Thymus (tissue), 11 donors: ENCODE results near the gene TIAL1. TPM values are rescaled to one million over a fixed set of nuclear protein-coding genes. Genes with fewer than 3 reads are reported as not detected.
"Not testable (repeated sequence)": the region's sequence is repeated elsewhere in the genome, so short reads cannot be mapped to it uniquely, and the experiment has no call there.

Experiments used
- DNase-seq, 9 donors: peaks; one replicate each; pipeline ENCODE4 v3.0.0-alpha.2; 2013; ENCODE audit warnings: low spot score in 9 of 9, low read depth in 6 of 9, missing footprints in 1 of 9
- H3K27ac ChIP-seq, 2 donors: one replicate each; pipeline ENCODE4 v1.5.1; 2013; ENCODE audit warnings: control low read depth in 1 of 2, low read depth in 1 of 2, low read length in 1 of 2, mild to moderate bottlenecking in 1 of 2, moderate library complexity in 1 of 2
- H3K27me3 ChIP-seq, 2 donors: one replicate each; pipeline ENCODE4 v1.5.1; 2013; ENCODE audit warnings: low read length in 1 of 2; ENCODE audit not compliant: control insufficient read depth in 2 of 2, insufficient read depth in 1 of 2
- H3K36me3 ChIP-seq, 2 donors: one replicate each; pipeline ENCODE4 v1.5.1; 2013; ENCODE audit warnings: low read length in 1 of 2, mild to moderate bottlenecking in 1 of 2, moderate library complexity in 1 of 2; ENCODE audit not compliant: control insufficient read depth in 2 of 2, insufficient read depth in 2 of 2
- H3K4me1 ChIP-seq, 2 donors: one replicate each; pipeline ENCODE4 v1.5.1; 2013; ENCODE audit warnings: low read length in 2 of 2; ENCODE audit not compliant: control insufficient read depth in 2 of 2, insufficient read depth in 2 of 2
- H3K4me3 ChIP-seq, 2 donors: one replicate each; pipeline ENCODE4 v1.5.1; 2013; ENCODE audit warnings: low read length in 2 of 2, control low read depth in 1 of 2, mild to moderate bottlenecking in 1 of 2
- H3K9me3 ChIP-seq, 2 donors: one replicate each; pipeline ENCODE4 v1.5.1; 2013; ENCODE audit warnings: low read length in 1 of 2, mild to moderate bottlenecking in 1 of 2; ENCODE audit not compliant: control insufficient read depth in 2 of 2, insufficient read depth in 1 of 2
- WGBS: extraction: QIAGEN DNeasy Blood & Tissue Kit; methylation state at CpG from one replicate; pipeline ENCODE4 v1.1.7; 2013; 5-methylcytosine and 5-hydroxymethylcytosine counted together
- polyA plus RNA-seq: library from polyadenylated mRNA; stranded (reverse); fragments of 200-250 nt; gene quantifications from one replicate; pipeline ENCODE4 v1.2.3, GENCODE V29; 2013
- total RNA-seq: library from RNA; stranded (reverse); fragments of 120-200 nt; gene quantifications from one replicate; pipeline ENCODE4 v1.2.4, GENCODE V29; 2013
- donor health status: healthy.

TIAL1 gene
- total and polyA plus RNA-seq, 2 donors = 42.6 to 128 TPM

GRCh38 chr10:119538632-119539358 lies 58.0 kb downstream of the TIAL1 start:
- H3K4me3 ChIP-seq = peak overlapping the region; percentile 31 to 40
- peaks cover 10 to 19% of the 10 kb centered on the region in 2 donors for H3K36me3 ChIP-seq
- peak in 3 of 9 donors; percentile 50 to 70 (median 56) for DNase-seq
- no peaks in the 10 kb centered on the region for H3K9me3 ChIP-seq
- peaks cover 0 to 7% of the 10 kb centered on the region in 2 donors for H3K27me3 ChIP-seq
- H3K27ac ChIP-seq = peak overlapping the region; percentile 62 to 76
- H3K4me1 ChIP-seq = peaks cover 44 to 65% of the 10 kb centered on the region in 2 donors
- 76% methylated on average over 9 of the region's 9 CpGs for WGBS

DNA sequence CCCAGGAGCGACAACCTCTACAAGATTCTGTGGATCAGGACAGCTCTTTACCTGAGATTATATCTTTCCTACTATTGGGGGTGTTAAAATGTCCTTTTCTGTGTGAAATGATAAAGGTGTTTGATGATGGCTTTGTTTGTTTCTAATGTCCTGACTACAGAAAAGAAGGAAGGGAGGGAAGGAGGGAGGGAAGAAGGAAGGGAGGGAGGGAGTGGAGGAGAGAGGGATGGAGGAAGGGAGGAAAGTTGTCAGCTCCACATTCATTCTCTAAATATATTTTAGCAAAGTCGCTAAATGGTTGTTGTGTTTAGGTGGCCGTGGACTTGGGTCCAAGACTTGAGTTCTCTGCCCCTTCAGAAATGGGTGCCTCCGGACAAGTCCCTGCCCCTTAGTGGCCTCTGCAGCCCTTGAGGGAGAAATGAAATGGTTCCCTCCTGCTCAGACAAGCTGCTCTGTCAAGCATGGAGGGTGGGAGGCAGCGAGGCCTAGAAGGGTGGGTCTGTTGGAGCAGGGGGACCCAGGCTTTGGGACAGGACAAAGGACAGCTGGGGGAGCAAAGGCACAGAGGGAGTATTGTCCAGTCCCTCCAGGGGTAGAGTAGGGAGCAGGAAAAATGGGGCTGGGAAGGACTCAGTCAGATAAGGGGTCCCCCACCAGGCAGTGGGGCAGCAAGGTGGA lies 58.7 kb downstream of the TIAL1 start:
- peak overlapping the region; percentile 62 to 76 for H3K27ac ChIP-seq
- 94% methylated on average over 5 of the region's 5 CpGs for WGBS
- H3K4me3 ChIP-seq = peak overlapping the region; percentile 31 to 40
- H3K27me3 ChIP-seq = peaks cover 0 to 5% of the 10 kb centered on the region in 2 donors
- peaks cover 10 to 19% of the 10 kb centered on the region in 2 donors for H3K36me3 ChIP-seq
- DNase-seq = no peak
- no peaks in the 10 kb centered on the region for H3K9me3 ChIP-seq
- peaks cover 41 to 59% of the 10 kb centered on the region in 2 donors for H3K4me1 ChIP-seq

- no peak for DNase-seq
- H3K4me3 ChIP-seq = no peak overlapping the region
- peaks cover 44 to 64% of the 10 kb centered on the region in 2 donors for H3K4me1 ChIP-seq
- H3K36me3 ChIP-seq = peaks cover 10 to 19% of the 10 kb centered on the region in 2 donors
- H3K27me3 ChIP-seq = peaks cover 0 to under 1% of the 10 kb centered on the region in 2 donors
- peak overlapping the region; percentile 45 to 70 for H3K27ac ChIP-seq
- H3K9me3 ChIP-seq = no peaks in the 10 kb centered on the region
- 94% methylated on average over 9 of the region's 9 CpGs for WGBS
These were observed 60.2 kb downstream of the TIAL1 start for GRCh38 chr10:119536508-119537025.

- WGBS = 94% methylated on average over 11 of the region's 11 CpGs
- Histone ChIP-seq H3K27me3 (no peaks in the 10 kb centered on the region), H3K36me3 (peaks cover 10 to 19% of the 10 kb centered on the region in 2 donors), H3K27ac (peak overlapping the region; percentile 45 to 70), H3K4me3 (no peak overlapping the region), H3K9me3 (no peaks in the 10 kb centered on the region), H3K4me1 (peaks cover 44 to 62% of the 10 kb centered on the region in 2 donors)
- DNase-seq = peak in 1 of 9 donors; percentile 46
These were observed 60.8 kb downstream of the TIAL1 start for GRCh38 chr10:119535837-119536507.

DNA sequence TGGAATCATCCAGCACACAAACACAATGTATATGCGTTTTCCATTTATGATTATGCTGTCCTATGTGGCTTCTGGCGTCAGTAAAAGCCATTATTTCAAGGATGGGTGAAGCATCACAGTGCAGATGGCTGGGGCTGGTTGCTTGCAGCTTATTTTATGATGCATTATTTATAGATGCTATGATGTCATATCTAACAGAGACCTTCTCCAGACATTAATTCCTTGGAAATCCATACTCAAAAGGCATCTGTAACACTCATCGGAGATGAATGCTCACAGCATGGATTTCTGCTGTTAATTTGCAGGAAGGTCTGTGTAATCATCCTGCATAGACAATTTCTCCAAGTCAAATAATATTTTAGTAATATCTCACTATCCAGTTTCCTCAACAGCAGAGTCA lies 61.5 kb downstream of the TIAL1 start:
- H3K36me3 ChIP-seq = peaks cover 10 to 19% of the 10 kb centered on the region in 2 donors
- no peaks in the 10 kb centered on the region for H3K27me3 ChIP-seq
- 93% methylated on average over 3 of the region's 3 CpGs for WGBS
- peak overlapping the region in 1 of 2 donors; percentile 27 for H3K27ac ChIP-seq
- H3K9me3 ChIP-seq = no peaks in the 10 kb centered on the region
- peaks cover 46 to 56% of the 10 kb centered on the region in 2 donors for H3K4me1 ChIP-seq
- no peak for DNase-seq
- no peak overlapping the region for H3K4me3 ChIP-seq

DNA sequence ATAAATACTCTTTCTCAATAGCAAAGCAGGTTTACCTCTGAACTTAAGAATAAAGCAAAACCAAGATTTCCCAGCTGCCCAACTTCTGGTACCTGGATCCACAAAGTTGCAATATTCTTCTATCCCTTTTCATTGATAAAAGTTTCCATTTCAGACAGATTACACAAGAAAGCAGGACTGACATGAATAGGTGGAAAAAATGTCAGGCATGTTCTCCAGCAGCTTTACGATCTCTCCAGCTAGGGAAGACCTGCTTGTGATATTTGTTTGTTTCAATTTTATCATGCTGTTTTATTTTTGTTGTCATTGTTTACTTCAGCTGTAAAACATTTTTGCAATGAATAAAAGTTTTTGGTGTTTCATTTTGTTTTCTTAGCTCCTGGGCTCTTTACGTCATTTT lies 63.3 kb downstream of the TIAL1 start:
- DNase-seq = no peak
- Histone ChIP-seq H3K27me3 (no peaks in the 10 kb centered on the region), H3K27ac (no peak overlapping the region), H3K9me3 (no peaks in the 10 kb centered on the region), H3K4me3 (no peak overlapping the region), H3K4me1 (peaks cover 33 to 38% of the 10 kb centered on the region in 2 donors), H3K36me3 (peaks cover 7 to 24% of the 10 kb centered on the region in 2 donors)
- WGBS = 97% methylated on average over 2 of the region's 2 CpGs

DNA sequence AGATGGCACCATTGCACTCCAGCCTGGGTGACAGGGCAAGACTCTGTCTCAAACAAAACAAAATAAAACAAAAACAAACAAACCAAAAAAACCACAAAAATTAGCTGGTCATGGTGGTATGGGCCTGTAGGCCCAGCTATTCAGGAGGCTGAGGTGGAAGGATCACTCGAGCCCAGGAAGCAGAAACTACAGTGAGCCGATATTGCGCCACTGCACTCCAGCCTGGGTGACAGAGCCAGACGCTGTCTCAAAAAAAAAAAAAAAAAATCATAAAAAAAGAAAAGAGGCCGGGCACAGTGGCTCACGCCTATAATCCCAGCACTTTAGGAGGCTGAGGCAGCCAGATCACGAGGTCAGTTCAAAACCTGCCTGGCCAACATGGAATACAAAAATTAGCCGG lies 64.0 kb downstream of the TIAL1 start:
- H3K9me3 ChIP-seq, DNase-seq, H3K4me3 ChIP-seq, H3K27me3 ChIP-seq, H3K27ac ChIP-seq: not testable (repeated sequence)
- 93% methylated on average over 8 of the region's 8 CpGs for WGBS
- Histone ChIP-seq H3K4me1 (peaks cover 27 to 31% of the 10 kb centered on the region in 2 donors), H3K36me3 (peaks cover 7 to 22% of the 10 kb centered on the region in 2 donors)

DNA sequence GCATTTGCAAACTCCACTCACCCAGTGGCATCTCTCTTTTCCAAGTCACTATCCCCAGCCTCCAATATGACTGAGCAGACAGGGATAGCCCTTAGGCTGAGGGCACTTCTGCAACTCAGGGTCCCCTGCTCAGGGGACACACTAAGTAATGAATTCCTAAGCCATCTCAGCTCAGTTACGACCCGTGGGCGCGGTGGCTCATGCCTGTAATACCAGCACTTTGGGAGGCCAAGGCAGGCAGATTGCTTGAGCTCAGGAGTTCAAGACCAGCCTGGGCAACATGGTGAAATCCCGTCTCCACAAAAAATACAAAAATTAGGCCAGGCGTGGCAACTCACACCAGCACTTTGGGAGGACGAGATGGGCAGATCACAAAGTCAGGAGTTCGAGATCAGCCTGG lies 64.5 kb downstream of the TIAL1 start:
- peaks cover 11 to 20% of the 10 kb centered on the region in 2 donors for H3K36me3 ChIP-seq
- peaks cover 23 to 26% of the 10 kb centered on the region in 2 donors for H3K4me1 ChIP-seq
- not testable (repeated sequence) for H3K27me3 ChIP-seq, H3K9me3 ChIP-seq, H3K27ac ChIP-seq, H3K4me3 ChIP-seq, DNase-seq
- 93% methylated on average over 8 of the region's 8 CpGs for WGBS
